Right lobe of liver (tissue), 4 donors: ENCODE measurements around the gene PLA2G7.

ENCODE experiments used
- CTCF ChIP-seq, 4 donors: fragments of 200-600 bp in 3 of 4; fragments of 450-650 bp in 1 of 4; IDR thresholded peaks; one replicate each; pipeline versions ENCODE4 v1.5.1 to v1.8.0; 2016 to 2022; ENCODE audit warnings: antibody characterized with exemption in 4 of 4, mild to moderate bottlenecking in 2 of 4
- POLR2A ChIP-seq: fragments of 450-650 bp; IDR thresholded peaks from one replicate; pipeline ENCODE4 v1.6.1; 2017; ENCODE audit warnings: antibody characterized with exemption, mild to moderate bottlenecking
- donor health status: DM: no; HTN: no; CAD: no.
- donor health status: DM: no; HTN: no; CAD: no.
- donor health status: DM: no; HTN: yes; CAD: no.

GRCh38 chr6:46741910-46742309 lies 6.7 kb upstream of the PLA2G7 start:
- TF ChIP-seq CTCF (IDR thresholded peaks at IDR 0.05), result no peak
- no peak for TF ChIP-seq POLR2A
